Middle frontal gyrus (tissue), 1 donor: ENCODE results near the gene KDM6B.
A peak's percentile ranks its signal among the peaks of the same experiment; 100 is the strongest.

ENCODE experiments used
- DNase-seq: peaks from one replicate; pipeline ENCODE4 v3.0.0-alpha.2; 2015; ENCODE audit warnings: low spot score; ENCODE audit errors: extremely low spot score

Gene KDM6B

GRCh38 chr17:7839190-7839875, 5.3 kb downstream of the KDM6B start:
- no peak for DNase-seq

GRCh38 chr17:7839876-7840261, 5.9 kb downstream of the KDM6B start:
- no peak for DNase-seq

- no peak for DNase-seq
Observed at GRCh38 chr17:7840441-7840840, 6.4 kb downstream of the KDM6B start.

GRCh38 chr17:7840875-7841274, 6.9 kb downstream of the KDM6B start:
- no peak for DNase-seq

GRCh38 chr17:7841396-7841914, 7.4 kb downstream of the KDM6B start:
- DNase-seq = peak; percentile 66

- DNase-seq = peak; percentile 79
Observed at GRCh38 chr17:7841915-7842379, 7.9 kb downstream of the KDM6B start.

- DNase-seq = no peak
Observed at GRCh38 chr17:7842380-7843256, 8.6 kb downstream of the KDM6B start.

GRCh38 chr17:7843257-7843535, 9.2 kb downstream of the KDM6B start:
- no peak for DNase-seq

GRCh38 chr17:7843536-7844291, 9.7 kb downstream of the KDM6B start:
- DNase-seq = no peak

GRCh38 chr17:7844292-7845154, 10.5 kb downstream of the KDM6B start:
- peak; percentile 97 for DNase-seq

- DNase-seq = no peak
Observed at GRCh38 chr17:7845359-7846062, 11.5 kb downstream of the KDM6B start.

GRCh38 chr17:7846063-7846735, 12.2 kb downstream of the KDM6B start:
- no peak for DNase-seq

GRCh38 chr17:7846765-7847661, 13.0 kb downstream of the KDM6B start:
- DNase-seq = no peak

- no peak for DNase-seq
Observed at GRCh38 chr17:7848131-7848579, 14.1 kb downstream of the KDM6B start.

- no peak for DNase-seq
Observed at GRCh38 chr17:7848739-7849129, 14.7 kb downstream of the KDM6B start.

- DNase-seq = no peak
Observed at GRCh38 chr17:7849130-7849750, 15.2 kb downstream of the KDM6B start.

GRCh38 chr17:7849751-7850504, 15.9 kb downstream of the KDM6B start:
- DNase-seq = no peak
